ENCODE data around the gene PDE4B.

The PDE4B gene

DNA sequence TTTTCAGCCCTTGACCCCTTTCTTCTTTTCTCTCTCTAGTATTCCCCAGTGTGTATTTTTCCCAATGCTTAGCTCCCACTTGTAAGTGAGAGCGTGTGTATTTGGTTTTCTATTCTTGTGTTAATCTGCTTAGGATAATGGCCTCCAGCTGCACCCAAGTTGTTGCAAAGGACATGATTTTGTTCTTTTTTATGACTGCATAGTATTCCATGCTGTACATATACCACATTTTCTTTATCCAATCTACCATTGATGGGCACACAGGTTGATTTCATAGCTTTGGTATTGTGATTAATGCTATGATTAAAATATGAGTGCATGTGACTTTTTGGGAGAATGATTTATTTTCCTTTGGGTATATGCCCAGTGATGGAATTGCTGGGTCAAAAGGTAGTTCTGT, 104.8 kb downstream of the PDE4B start:
- no peak overlapping the region for H3K4me3 ChIP-seq (ENCODE audit: low read depth, low read length)
- TF ChIP-seq, protein P1, sequence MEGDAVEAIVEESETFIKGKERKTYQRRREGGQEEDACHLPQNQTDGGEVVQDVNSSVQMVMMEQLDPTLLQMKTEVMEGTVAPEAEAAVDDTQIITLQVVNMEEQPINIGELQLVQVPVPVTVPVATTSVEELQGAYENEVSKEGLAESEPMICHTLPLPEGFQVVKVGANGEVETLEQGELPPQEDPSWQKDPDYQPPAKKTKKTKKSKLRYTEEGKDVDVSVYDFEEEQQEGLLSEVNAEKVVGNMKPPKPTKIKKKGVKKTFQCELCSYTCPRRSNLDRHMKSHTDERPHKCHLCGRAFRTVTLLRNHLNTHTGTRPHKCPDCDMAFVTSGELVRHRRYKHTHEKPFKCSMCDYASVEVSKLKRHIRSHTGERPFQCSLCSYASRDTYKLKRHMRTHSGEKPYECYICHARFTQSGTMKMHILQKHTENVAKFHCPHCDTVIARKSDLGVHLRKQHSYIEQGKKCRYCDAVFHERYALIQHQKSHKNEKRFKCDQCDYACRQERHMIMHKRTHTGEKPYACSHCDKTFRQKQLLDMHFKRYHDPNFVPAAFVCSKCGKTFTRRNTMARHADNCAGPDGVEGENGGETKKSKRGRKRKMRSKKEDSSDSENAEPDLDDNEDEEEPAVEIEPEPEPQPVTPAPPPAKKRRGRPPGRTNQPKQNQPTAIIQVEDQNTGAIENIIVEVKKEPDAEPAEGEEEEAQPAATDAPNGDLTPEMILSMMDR (IDR thresholded peaks at IDR 0.05; ENCODE audit: low read depth, low read length): no peak
- in situ Hi-C loops (cut with HindIII; ENCODE audit: low sequenced_read_pairs): no loop called here
- no peak for DNase-seq (ENCODE audit: low read depth, low spot score)

DNA sequence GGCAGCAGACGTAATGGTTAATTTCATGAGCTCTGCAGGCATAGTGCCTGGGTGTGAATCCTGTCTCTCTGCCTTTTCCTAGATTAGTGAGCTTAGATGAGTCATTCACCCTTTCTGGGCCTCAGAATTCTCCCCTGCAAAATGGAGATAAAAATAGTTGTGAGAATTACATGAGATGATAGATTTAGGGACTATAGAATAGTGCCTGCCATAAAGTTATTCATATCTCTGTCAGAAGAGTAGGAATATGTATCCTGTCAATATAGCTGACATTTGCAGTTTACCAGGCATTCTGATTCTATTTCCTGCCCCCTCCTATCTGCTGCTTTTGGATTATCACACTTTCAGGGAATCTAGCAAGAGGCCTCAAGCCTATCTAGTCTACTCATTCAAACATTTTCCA, 112.0 kb downstream of the PDE4B start:
- in situ Hi-C loops (cut with HindIII; ENCODE audit: low sequenced_read_pairs): no loop called here
- no peak for DNase-seq (ENCODE audit: low read depth, low spot score)

DNA sequence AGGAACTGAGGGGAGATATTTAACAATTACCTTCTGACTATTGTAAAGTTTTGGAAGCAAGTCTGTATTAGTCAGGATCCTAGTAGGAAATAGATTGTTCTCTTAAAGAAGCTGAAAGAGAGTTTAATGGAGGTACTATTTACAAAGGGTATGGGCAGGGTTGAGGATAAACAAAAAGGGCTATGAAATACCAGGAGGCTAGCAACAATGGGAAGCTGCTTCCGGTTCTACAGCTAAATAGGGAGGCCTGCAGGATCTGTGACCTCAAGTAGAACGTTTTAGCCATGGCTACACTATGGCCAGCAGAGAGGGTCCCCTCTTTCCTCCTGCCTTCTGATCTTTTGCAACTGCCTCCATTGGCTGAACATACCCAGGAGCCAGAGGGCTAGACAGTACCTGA, 117.7 kb downstream of the PDE4B start:
- H3K4me3 ChIP-seq (ENCODE audit: low read depth, low read length): no peak overlapping the region
- in situ Hi-C loops (cut with HindIII; ENCODE audit: low sequenced_read_pairs): no loop called here
- TF ChIP-seq, protein P1 (IDR thresholded peaks at IDR 0.05; ENCODE audit: low read depth, low read length): no peak
- DNase-seq (ENCODE audit: low read depth, low spot score): no peak

More for the DNA sequence above, 112.0 kb downstream of the PDE4B start:
- TF ChIP-seq, protein P1 (IDR thresholded peaks at IDR 0.05; ENCODE audit: low read depth, low read length): no peak
- H3K4me3 ChIP-seq (ENCODE audit: low read depth, low read length): no peak overlapping the region

DNA sequence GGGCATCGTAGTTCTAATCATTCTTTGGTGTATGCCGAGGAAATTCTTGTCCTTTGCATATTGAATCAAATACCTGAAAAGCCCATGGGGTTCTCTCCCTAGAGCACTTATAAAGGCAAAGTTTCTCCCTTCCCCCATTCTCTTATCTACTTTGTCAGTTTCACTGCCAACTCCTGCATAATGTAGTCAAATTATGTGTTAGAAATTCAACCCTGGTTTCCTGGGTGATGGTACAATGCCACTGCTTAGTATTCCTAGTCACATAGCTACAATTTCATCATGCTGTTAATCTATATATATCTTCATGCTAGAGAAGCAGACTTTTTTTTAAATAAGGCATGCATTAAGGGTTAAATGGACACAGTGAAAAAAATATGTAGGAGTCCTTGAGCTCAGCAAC, 119.0 kb downstream of the PDE4B start:
- TF ChIP-seq, protein P1 (IDR thresholded peaks at IDR 0.05; ENCODE audit: low read depth, low read length): no peak
- in situ Hi-C loops (cut with HindIII; ENCODE audit: low sequenced_read_pairs): no loop called here
- no peak overlapping the region for H3K4me3 ChIP-seq (ENCODE audit: low read depth, low read length)
- DNase-seq (ENCODE audit: low read depth, low spot score): no peak

DNA sequence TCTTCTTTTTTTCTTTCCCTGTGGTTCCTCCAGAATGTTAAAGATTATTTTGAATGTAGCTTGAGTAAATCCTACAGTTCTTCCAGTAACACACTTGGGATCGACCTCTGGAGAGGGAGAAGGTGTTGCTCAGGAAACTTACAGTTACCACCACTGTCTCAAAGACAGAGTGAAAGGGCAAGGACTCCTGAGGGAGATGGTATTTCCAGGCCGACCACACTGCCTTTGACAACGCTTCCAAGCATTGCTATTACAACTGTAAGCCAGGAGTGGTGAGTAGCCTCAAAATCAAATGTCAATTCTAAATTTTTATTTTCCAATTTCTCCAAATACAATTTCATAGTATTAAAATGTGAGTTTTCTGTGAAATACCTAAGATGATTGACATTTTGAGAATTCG, 125.9 kb downstream of the PDE4B start:
- no peak for DNase-seq (ENCODE audit: low read depth, low spot score)
- in situ Hi-C loops (cut with HindIII; ENCODE audit: low sequenced_read_pairs): no loop called here
- TF ChIP-seq, protein P1 (IDR thresholded peaks at IDR 0.05; ENCODE audit: low read depth, low read length): no peak
- H3K4me3 ChIP-seq (ENCODE audit: low read depth, low read length): no peak overlapping the region

DNA sequence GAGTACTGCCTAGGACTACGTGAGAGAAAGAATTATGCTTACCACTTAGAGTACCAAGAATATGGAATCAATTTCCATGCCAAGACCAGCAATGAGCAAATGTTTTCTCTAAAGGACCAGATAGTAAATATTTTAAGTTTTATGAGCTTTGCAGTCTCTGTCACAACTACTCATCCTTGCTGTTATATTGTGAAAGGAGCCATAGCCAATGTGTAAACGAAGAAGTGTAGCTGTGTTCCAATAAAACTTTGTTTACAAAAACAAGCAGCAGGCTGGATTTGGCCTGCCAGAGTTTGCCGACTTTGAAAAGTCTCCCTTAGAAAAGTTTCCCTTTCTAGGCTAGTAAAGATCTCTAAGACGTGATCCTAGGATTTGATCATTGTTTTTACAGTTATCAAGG, 128.8 kb downstream of the PDE4B start:
- TF ChIP-seq, protein P1 (IDR thresholded peaks at IDR 0.05; ENCODE audit: low read depth, low read length): no peak
- in situ Hi-C loops (cut with HindIII; ENCODE audit: low sequenced_read_pairs): no loop called here
- DNase-seq (ENCODE audit: low read depth, low spot score): no peak
- no peak overlapping the region for H3K4me3 ChIP-seq (ENCODE audit: low read depth, low read length)

DNA sequence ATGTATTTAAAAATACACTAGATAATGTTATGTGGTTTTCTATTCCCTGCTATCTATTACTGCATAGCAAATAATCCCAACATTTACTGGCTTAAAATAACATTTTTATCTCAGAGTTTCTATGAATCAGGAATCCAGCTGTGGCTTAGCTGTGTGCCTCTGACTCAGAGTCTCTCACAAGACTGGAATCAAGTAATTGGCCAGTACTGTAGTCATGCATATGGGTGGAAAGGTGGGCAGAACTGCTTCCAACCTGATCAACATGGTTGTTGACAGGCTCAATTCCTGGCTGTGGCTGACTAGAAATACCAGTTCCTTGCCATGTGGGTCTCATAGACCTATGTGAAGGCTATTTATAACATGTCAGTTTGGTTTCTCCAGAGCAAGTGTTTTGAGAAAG, 131.8 kb downstream of the PDE4B start:
- peak; percentile 84 for DNase-seq (ENCODE audit: low read depth, low spot score)
- no peak overlapping the region for H3K4me3 ChIP-seq (ENCODE audit: low read depth, low read length)
- in situ Hi-C loops (cut with HindIII; ENCODE audit: low sequenced_read_pairs): no loop called here
- TF ChIP-seq, protein P1 (IDR thresholded peaks at IDR 0.05; ENCODE audit: low read depth, low read length): no peak

All from astrocyte of the spinal cord (primary cell).